Panc1 (cell line): ENCODE results near the gene CDC7.

Source experiments
- POLR2AphosphoS5 ChIP-seq: IDR thresholded peaks from 2 replicates; pipeline ENCODE4 v1.6.1; 2012; ENCODE audit warnings: mild to moderate bottlenecking, low read depth, low read length, moderate library complexity
- SIN3A ChIP-seq: IDR thresholded peaks from 2 replicates; pipeline ENCODE4 v1.6.1; 2012; ENCODE audit warnings: low read depth, mild to moderate bottlenecking, low read length, moderate library complexity, borderline replicate concordance; ENCODE audit not compliant: insufficient read depth
- TF ChIP-seq, protein P1 (sequence below): fragments of 450-650 bp; IDR thresholded peaks from 2 replicates; pipeline ENCODE4 v1.5.1; 2017; ENCODE audit warnings: mild to moderate bottlenecking
- TF ChIP-seq, protein P2 (sequence below), 2 experiments: IDR thresholded peaks; 2 replicates each; pipeline ENCODE4 v1.6.1; 2011 to 2012; ENCODE audit warnings: low read depth in 2 of 2, control low read depth in 1 of 2, low read length in 1 of 2, mild to moderate bottlenecking in 1 of 2, moderate library complexity in 1 of 2; ENCODE audit not compliant: insufficient read depth in 1 of 2

- TF ChIP-seq, protein P1, sequence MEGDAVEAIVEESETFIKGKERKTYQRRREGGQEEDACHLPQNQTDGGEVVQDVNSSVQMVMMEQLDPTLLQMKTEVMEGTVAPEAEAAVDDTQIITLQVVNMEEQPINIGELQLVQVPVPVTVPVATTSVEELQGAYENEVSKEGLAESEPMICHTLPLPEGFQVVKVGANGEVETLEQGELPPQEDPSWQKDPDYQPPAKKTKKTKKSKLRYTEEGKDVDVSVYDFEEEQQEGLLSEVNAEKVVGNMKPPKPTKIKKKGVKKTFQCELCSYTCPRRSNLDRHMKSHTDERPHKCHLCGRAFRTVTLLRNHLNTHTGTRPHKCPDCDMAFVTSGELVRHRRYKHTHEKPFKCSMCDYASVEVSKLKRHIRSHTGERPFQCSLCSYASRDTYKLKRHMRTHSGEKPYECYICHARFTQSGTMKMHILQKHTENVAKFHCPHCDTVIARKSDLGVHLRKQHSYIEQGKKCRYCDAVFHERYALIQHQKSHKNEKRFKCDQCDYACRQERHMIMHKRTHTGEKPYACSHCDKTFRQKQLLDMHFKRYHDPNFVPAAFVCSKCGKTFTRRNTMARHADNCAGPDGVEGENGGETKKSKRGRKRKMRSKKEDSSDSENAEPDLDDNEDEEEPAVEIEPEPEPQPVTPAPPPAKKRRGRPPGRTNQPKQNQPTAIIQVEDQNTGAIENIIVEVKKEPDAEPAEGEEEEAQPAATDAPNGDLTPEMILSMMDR: no peak
- TF ChIP-seq POLR2AphosphoS5: no peak
- TF ChIP-seq SIN3A: no peak
- TF ChIP-seq, protein P2, sequence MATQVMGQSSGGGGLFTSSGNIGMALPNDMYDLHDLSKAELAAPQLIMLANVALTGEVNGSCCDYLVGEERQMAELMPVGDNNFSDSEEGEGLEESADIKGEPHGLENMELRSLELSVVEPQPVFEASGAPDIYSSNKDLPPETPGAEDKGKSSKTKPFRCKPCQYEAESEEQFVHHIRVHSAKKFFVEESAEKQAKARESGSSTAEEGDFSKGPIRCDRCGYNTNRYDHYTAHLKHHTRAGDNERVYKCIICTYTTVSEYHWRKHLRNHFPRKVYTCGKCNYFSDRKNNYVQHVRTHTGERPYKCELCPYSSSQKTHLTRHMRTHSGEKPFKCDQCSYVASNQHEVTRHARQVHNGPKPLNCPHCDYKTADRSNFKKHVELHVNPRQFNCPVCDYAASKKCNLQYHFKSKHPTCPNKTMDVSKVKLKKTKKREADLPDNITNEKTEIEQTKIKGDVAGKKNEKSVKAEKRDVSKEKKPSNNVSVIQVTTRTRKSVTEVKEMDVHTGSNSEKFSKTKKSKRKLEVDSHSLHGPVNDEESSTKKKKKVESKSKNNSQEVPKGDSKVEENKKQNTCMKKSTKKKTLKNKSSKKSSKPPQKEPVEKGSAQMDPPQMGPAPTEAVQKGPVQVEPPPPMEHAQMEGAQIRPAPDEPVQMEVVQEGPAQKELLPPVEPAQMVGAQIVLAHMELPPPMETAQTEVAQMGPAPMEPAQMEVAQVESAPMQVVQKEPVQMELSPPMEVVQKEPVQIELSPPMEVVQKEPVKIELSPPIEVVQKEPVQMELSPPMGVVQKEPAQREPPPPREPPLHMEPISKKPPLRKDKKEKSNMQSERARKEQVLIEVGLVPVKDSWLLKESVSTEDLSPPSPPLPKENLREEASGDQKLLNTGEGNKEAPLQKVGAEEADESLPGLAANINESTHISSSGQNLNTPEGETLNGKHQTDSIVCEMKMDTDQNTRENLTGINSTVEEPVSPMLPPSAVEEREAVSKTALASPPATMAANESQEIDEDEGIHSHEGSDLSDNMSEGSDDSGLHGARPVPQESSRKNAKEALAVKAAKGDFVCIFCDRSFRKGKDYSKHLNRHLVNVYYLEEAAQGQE (IDR thresholded peaks at IDR 0.05; ENCODE audit: insufficient read depth in 1 of 2, low read depth in 2 of 2, low read length in 1 of 2): no peak
Observed at GRCh38 chr1:91455896-91456295, 44.8 kb upstream of the CDC7 start.
